Neural cell (in vitro differentiated cells): ENCODE measurements around the gene FREM3.

Source experiments
- CTCF ChIP-seq: fragments of 450-650 bp; IDR thresholded peaks from 2 replicates; pipeline ENCODE4 v1.5.1; 2014; ENCODE audit warnings: antibody characterized with exemption, mild to moderate bottlenecking, moderate library complexity; ENCODE audit not compliant: poor library complexity, severe bottlenecking
- EZH2 ChIP-seq: fragments of 200-600, 300-800 bp; shearing (Covaris generic), sonication (generic); IDR thresholded peaks from 2 replicates; pipeline ENCODE4 v1.6.1; 2014; ENCODE audit warnings: antibody characterized with exemption, low read length, borderline replicate concordance, mild to moderate bottlenecking; ENCODE audit not compliant: insufficient read depth, poor library complexity, severe bottlenecking
- POLR2AphosphoS5 ChIP-seq: IDR thresholded peaks from 2 replicates; pipeline ENCODE4 v1.6.1; 2012
- REST ChIP-seq: IDR thresholded peaks from 2 replicates; pipeline ENCODE4 v1.6.1; 2012; ENCODE audit warnings: borderline replicate concordance
- SMC3 ChIP-seq: fragments of 450-650 bp; conservative IDR thresholded peaks from 2 replicates; pipeline ENCODE4 v1.6.1; 2014; ENCODE audit warnings: antibody characterized with exemption, mild to moderate bottlenecking, moderate library complexity; ENCODE audit not compliant: poor library complexity
- TAF1 ChIP-seq: IDR thresholded peaks from 2 replicates; pipeline ENCODE4 v1.6.1; 2012; ENCODE audit warnings: low read depth

- TF ChIP-seq CTCF, result no peak
- TF ChIP-seq SMC3, result no peak
- TF ChIP-seq POLR2AphosphoS5, result no peak
- no peak for TF ChIP-seq REST
- TF ChIP-seq TAF1, result no peak
- TF ChIP-seq EZH2, result no peak
Measured at GRCh38 chr4:143700046-143700415, 444 bp downstream of the FREM3 start.
